ENCODE data around the gene PSAP. TPM values are rescaled to one million over a fixed set of nuclear protein-coding genes. Genes with fewer than 3 reads are reported as not detected.

PSAP gene
- total RNA-seq, 2 donors from 2014 or later = 1,144 to 1,344 TPM

- Histone ChIP-seq H3K27ac (no peak overlapping the region), H3K9me3 (no peaks in the 10 kb centered on the region), H3K36me3 (no peaks in the 10 kb centered on the region), H3K27me3 (replicated peaks; ENCODE audit: insufficient read depth) (no peaks in the 10 kb centered on the region), H3K4me3 (no peak overlapping the region), H3K4me1 (replicated peaks) (peaks cover 6% of the 10 kb centered on the region)
- no peak for DNase-seq (ENCODE audit: low spot score)
- intact Hi-C loops (cut with DNase I) = no loop called here
- 88% methylated on average over 3 of the region's 3 CpGs for WGBS
- TF ChIP-seq POLR2A (IDR thresholded peaks at IDR 0.05) = no peak
- no peak for TF ChIP-seq CTCF (IDR thresholded peaks at IDR 0.05)
- TF ChIP-seq POLR2AphosphoS5 (IDR thresholded peaks at IDR 0.05) = no peak
Observed at GRCh38 chr10:71846816-71847215, 4.2 kb downstream of the PSAP start.

GRCh38 chr10:71845410-71846405, 5.3 kb downstream of the PSAP start:
- H3K36me3 ChIP-seq = no peaks in the 10 kb centered on the region
- no peaks in the 10 kb centered on the region for H3K27me3 ChIP-seq (replicated peaks; ENCODE audit: insufficient read depth)
- TF ChIP-seq CTCF (IDR thresholded peaks at IDR 0.05) (no peak), POLR2AphosphoS5 (IDR thresholded peaks at IDR 0.05) (no peak), POLR2A (IDR thresholded peaks at IDR 0.05) (no peak)
- H3K27ac ChIP-seq = no peak overlapping the region
- H3K9me3 ChIP-seq = no peaks in the 10 kb centered on the region
- intact Hi-C loops (cut with DNase I) = no loop called here
- no peak for DNase-seq (ENCODE audit: low spot score)
- no peak overlapping the region for H3K4me3 ChIP-seq
- 76% methylated on average over 11 of the region's 11 CpGs for WGBS
- H3K4me1 ChIP-seq (replicated peaks) = peaks cover 12% of the 10 kb centered on the region

GRCh38 chr10:71844695-71845094, 6.4 kb downstream of the PSAP start:
- 89% methylated on average over 2 of the region's 2 CpGs for WGBS
- Histone ChIP-seq H3K27me3 (replicated peaks; ENCODE audit: insufficient read depth) (no peaks in the 10 kb centered on the region), H3K4me1 (replicated peaks) (peaks cover 12% of the 10 kb centered on the region), H3K27ac (no peak overlapping the region), H3K4me3 (no peak overlapping the region), H3K36me3 (no peaks in the 10 kb centered on the region), H3K9me3 (no peaks in the 10 kb centered on the region)
- intact Hi-C loops (cut with DNase I) = no loop called here
- no peak for DNase-seq (ENCODE audit: low spot score)
- TF ChIP-seq CTCF (IDR thresholded peaks at IDR 0.05) (no peak), POLR2AphosphoS5 (IDR thresholded peaks at IDR 0.05) (no peak), POLR2A (IDR thresholded peaks at IDR 0.05) (no peak)

- H3K36me3 ChIP-seq = no peaks in the 10 kb centered on the region
- WGBS = 47% methylated on average over 2 of the region's 2 CpGs
- TF ChIP-seq POLR2A (IDR thresholded peaks at IDR 0.05) = no peak
- no peak for TF ChIP-seq CTCF (IDR thresholded peaks at IDR 0.05)
- TF ChIP-seq POLR2AphosphoS5 (IDR thresholded peaks at IDR 0.05) = no peak
- no peaks in the 10 kb centered on the region for H3K27me3 ChIP-seq (replicated peaks; ENCODE audit: insufficient read depth)
- no peak for DNase-seq (ENCODE audit: low spot score)
- H3K4me1 ChIP-seq (replicated peaks) = peaks cover 7% of the 10 kb centered on the region
- H3K4me3 ChIP-seq = no peak overlapping the region
- intact Hi-C loops (cut with DNase I) = no loop called here
- no peaks in the 10 kb centered on the region for H3K9me3 ChIP-seq
- H3K27ac ChIP-seq = no peak overlapping the region
Observed at GRCh38 chr10:71844084-71844483, 7.0 kb downstream of the PSAP start.

All from prostate gland (tissue), 2 donors.